PFSK-1 (cell line): ENCODE data around the gene EIF4B.

Experiments used
- FOXP2 ChIP-seq: optimal IDR thresholded peaks from 2 replicates; pipeline ENCODE3; 2011; ENCODE audit warnings: borderline replicate concordance, control low read depth, inconsistent platforms; ENCODE audit not compliant: insufficient read depth; ENCODE audit errors: extremely low read length, extremely low read depth
- POLR2AphosphoS5 ChIP-seq: IDR thresholded peaks from 2 replicates; pipeline ENCODE4 v1.6.1; 2012; ENCODE audit warnings: low read depth, mild to moderate bottlenecking, control low read depth, low read length, moderate library complexity
- TAF1 ChIP-seq: IDR thresholded peaks from 2 replicates; pipeline ENCODE4 v1.6.1; 2012; ENCODE audit warnings: low read length, control low read depth, borderline replicate concordance; ENCODE audit not compliant: insufficient read depth

GRCh38 chr12:53063708-53064612, 57.7 kb downstream of the EIF4B start:
- TF ChIP-seq POLR2AphosphoS5 (no peak), TAF1 (no peak), FOXP2 (no peak)
